Measurements from ENCODE around the gene SGCE.
"Not testable (repeated sequence)": the region's sequence is repeated elsewhere in the genome, so short reads cannot be mapped to it uniquely, and the experiment has no call there.

The SGCE gene

GRCh38 chr7:94655848-94656657 is at the start of gene SGCE:
SGCE (minus strand) TSS chr7:94656133; CDS start chr7:94656098, 35 bp downstream.
- DNase-seq, result peak; percentile 77

- DNase-seq, result not testable (repeated sequence)
Measured at GRCh38 chr7:94705155-94706021, 49.5 kb upstream of the SGCE start.

GRCh38 chr7:94701555-94701973 is 45.6 kb upstream of the SGCE start:
- DNase-seq, result no peak

- DNase-seq, result no peak
Measured at GRCh38 chr7:94700926-94701554, 45.1 kb upstream of the SGCE start.

GRCh38 chr7:94698275-94698674 is 42.3 kb upstream of the SGCE start:
- no peak for DNase-seq

GRCh38 chr7:94697035-94697974 is 41.4 kb upstream of the SGCE start:
- no peak for DNase-seq

- no peak for DNase-seq
Measured at GRCh38 chr7:94687810-94688209, 31.9 kb upstream of the SGCE start.

- DNase-seq, result no peak
Measured at GRCh38 chr7:94687076-94687475, 31.1 kb upstream of the SGCE start.

GRCh38 chr7:94683066-94683465 is 27.1 kb upstream of the SGCE start:
- DNase-seq, result no peak

GRCh38 chr7:94679358-94679757 is 23.4 kb upstream of the SGCE start:
- DNase-seq, result no peak

- DNase-seq, result no peak
Measured at GRCh38 chr7:94676431-94676830, 20.5 kb upstream of the SGCE start.

GRCh38 chr7:94675356-94675755 is 19.4 kb upstream of the SGCE start:
- no peak for DNase-seq

- DNase-seq, result no peak
Measured at GRCh38 chr7:94671444-94672235, 15.7 kb upstream of the SGCE start.

GRCh38 chr7:94669773-94670495 is 14.0 kb upstream of the SGCE start:
- no peak for DNase-seq

GRCh38 chr7:94666879-94667587 is 11.1 kb upstream of the SGCE start:
- DNase-seq, result no peak

- no peak for DNase-seq
Measured at GRCh38 chr7:94665426-94665825, 9.5 kb upstream of the SGCE start.

GRCh38 chr7:94664023-94664422 is 8.1 kb upstream of the SGCE start:
- DNase-seq, result no peak

- DNase-seq, result no peak
Measured at GRCh38 chr7:94662548-94662947, 6.6 kb upstream of the SGCE start.

- no peak for DNase-seq
Measured at GRCh38 chr7:94660006-94660405, 4.1 kb upstream of the SGCE start.

- DNase-seq, result no peak
Measured at GRCh38 chr7:94658826-94659225, 2.9 kb upstream of the SGCE start.
